PC-3 (cell line): ENCODE data around the gene OPRD1.
A peak's percentile ranks its signal among the peaks of the same experiment; 100 is the strongest.

Experiments
- EZH2 ChIP-seq: fragments of 300-600 bp; sonication (generic); IDR thresholded peaks from one replicate; pipeline ENCODE4 v1.6.1; 2017; ENCODE audit warnings: antibody characterized with exemption, mild to moderate bottlenecking, low read length; ENCODE audit not compliant: unreplicated experiment
- EZH2phosphoT487 ChIP-seq: fragments of 300-600 bp; sonication (generic); IDR thresholded peaks from 2 replicates; pipeline ENCODE4 v1.6.1; 2018; ENCODE audit warnings: mild to moderate bottlenecking, antibody characterized with exemption, low read length, borderline replicate concordance
- TF ChIP-seq, protein P1 (sequence below): fragments of 300-600 bp; sonication (generic); conservative IDR thresholded peaks from 2 replicates; pipeline ENCODE4 v1.5.1; 2017; ENCODE audit warnings: antibody characterized with exemption, low read depth, mild to moderate bottlenecking, low read length

DNA sequence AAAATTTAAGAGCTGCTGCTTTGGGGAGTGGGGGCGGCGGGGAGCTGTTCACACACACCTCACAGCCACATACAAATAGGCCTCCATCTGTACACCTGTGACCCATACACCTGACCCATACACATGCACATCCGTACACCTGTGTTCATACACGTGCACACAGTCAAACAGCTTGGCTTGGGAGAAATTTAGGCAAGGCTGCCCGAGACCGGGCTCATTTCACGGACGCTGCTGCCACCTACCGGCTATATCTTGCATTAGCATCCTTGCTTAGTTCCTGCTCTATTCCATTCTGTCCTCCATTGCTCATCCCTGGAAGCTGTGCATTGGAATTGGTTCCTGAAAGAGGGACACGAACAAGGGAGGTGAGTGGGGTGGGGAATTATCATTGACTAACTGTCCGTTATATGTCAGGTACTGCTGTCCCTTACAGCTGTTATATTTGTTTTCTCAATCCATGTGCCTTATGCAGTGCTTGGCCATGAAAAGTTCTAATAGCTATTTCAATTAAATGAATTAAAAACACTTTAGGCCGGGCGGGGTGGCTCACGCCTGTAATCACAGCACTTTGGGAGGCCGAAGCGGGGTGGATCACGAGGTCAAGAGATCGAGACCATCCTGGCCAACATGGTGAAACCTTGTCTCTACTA, 65.3 kb downstream of the OPRD1 start:
- TF ChIP-seq, protein P1, sequence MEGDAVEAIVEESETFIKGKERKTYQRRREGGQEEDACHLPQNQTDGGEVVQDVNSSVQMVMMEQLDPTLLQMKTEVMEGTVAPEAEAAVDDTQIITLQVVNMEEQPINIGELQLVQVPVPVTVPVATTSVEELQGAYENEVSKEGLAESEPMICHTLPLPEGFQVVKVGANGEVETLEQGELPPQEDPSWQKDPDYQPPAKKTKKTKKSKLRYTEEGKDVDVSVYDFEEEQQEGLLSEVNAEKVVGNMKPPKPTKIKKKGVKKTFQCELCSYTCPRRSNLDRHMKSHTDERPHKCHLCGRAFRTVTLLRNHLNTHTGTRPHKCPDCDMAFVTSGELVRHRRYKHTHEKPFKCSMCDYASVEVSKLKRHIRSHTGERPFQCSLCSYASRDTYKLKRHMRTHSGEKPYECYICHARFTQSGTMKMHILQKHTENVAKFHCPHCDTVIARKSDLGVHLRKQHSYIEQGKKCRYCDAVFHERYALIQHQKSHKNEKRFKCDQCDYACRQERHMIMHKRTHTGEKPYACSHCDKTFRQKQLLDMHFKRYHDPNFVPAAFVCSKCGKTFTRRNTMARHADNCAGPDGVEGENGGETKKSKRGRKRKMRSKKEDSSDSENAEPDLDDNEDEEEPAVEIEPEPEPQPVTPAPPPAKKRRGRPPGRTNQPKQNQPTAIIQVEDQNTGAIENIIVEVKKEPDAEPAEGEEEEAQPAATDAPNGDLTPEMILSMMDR, result peak; percentile 95
- no peak for TF ChIP-seq EZH2
- TF ChIP-seq EZH2phosphoT487, result no peak
